ENCODE measurements around the gene TMEM258.

The TMEM258 gene

DNA sequence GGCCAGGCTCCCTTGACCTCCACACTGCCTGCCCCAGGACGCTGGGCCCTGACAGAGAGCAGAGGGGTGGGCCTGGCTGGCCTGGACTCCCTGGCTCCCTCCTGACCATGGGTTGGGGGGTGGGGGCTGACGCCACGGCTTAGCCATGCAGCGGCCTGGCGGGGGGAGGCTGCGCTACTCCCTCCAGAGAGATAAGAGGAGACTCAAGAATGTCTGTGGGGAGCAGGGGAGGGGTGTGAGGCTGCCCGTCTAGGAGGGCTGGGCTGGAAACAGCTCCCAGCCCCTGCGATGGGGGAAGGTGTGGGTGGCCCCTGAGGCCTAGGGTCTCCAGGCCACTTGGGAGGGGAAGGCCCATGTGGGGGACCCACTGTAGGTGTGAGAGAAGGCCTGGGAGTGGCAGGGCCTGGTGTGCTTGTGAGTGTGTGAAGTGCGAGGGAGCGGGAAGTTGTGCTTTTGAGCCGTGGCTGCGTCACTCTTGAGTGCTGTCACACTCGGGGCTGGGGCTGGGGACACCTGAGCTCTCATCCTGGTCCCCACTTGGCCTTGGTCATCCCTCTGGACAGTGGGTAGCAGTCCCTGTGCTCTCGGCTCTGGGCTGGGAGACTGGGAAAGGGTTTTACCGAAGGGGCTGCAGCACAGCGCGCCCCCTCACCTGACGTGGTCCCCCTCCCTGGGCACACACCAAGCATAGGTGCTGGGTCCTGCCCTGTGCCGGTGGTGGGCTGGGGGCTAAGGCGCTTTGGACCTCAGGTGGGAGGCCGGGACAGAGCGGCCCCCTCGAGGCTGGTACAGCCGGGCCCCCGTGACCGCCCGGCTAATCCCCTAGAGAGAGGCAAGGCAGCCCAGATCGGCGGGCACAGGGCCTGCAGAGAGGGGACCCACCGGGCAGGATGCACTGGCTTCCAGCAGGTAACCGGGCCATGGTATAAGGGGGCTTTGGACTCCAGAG, 37.6 kb downstream of the TMEM258 start:
- DNase-seq, result no peak

DNA sequence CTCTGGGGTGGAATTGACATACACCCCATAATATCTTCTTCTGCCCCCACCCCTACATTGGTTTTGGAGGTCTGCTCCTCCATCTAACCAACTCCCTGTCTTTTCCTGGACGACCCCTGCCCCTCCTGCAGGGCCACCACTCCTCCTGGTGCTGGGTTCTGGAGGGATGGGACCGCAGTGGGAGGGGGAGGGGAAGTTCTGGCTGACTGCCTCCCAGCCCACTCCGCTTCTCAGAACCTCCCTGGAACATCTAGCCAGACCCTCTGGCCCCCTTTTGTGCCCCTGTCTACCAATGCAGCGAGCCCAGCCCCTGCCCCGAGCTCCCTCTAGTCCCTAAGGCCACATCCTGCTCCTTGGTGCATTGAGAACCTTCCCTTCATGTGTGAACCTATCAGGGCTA, 38.7 kb downstream of the TMEM258 start:
- DNase-seq, result no peak

DNA sequence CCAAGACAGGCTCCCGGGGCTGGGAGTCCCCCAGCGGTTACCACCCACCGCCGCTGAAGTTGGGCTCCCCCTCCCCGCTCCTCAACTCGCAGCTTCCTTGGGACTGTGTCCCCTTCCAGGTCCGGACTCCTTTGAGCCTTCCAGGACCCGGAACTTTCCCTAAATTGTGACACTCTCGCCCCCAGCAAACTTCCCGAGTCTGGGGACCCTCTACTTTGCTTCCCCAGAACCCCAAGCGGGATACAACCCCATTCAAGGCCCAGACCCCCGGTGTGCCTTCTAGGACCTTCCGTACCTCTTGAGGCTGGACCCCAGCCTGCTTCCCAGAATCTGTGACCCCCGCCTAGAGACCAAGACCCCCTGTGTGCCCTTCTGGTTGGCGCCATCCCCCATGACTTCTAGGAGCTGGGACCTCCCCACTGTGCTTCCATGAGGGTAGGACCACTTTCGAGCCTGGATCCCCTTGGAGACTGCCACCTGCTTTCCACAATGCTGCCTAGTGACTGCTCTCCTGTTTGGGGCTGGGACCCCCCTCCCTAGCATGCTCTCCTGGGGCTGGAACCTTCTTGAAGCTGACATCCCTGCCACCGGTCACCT, 39.4 kb downstream of the TMEM258 start:
- DNase-seq, result no peak

DNA sequence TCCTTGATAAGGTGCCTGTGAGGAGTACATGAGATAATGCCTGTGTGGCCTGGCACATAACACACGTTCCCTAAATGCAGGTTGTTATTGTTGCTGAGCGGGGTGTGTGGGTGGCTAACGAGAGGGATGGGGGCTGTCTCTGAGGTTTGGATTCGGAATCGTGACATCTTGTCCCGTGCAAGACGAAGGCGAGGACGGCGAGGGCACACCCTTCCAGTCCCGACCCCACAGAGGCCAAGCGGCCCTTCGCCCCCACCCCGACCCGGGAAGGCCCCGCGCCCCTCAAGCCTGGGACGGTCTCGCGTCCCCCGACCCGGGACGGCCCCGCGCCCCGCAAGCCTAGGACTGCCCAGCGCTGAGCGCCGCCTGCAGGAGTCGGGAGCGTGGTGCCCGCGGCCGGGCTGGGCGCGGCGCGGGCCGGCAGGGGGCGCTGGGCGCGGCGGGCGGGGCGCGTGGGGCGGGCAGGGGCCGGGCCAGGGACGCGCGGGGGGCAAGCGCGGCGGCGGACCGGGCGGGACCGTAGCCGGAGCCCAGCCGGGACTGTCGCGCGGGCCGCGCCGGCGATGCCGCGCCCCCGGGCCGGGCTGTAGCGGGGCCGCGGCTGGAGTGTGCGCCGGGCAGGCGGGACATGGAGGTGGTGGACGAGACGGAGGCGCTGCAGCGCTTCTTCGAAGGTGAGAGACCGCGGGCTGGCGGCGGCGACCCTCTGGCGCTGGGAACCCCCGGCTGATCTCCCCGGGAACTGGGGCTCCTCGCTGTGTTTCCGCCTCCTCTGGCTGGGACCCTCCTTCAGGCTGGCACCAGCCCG, 40.1 kb downstream of the TMEM258 start, which contains the start of gene MYRF:
Gene MYRF, plus strand, starts transcription at position 520 of the 808 bp plus-strand sequence. Its CDS starts 109 bp downstream, at position 629.
- no peak for DNase-seq

DNA sequence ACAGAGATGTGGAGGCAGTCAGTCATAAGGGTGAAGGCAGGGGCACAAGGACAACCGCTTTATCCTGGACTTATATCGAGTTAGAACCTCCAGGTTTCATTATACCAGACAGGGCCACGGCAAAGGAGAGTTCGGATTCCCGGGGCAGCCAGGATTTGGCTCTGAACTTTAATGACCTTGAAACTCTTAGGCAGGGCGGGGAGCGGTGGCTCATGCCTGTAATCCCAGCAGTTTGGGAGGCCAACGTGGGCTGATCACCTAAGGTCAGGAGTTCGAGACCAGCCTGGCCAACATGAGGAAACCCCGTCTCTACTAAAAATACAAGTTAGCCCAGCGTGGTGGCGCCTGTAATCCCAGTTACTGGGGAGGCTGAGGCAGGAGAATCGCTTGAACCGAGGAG, 41.0 kb downstream of the TMEM258 start:
- no peak for DNase-seq

DNA sequence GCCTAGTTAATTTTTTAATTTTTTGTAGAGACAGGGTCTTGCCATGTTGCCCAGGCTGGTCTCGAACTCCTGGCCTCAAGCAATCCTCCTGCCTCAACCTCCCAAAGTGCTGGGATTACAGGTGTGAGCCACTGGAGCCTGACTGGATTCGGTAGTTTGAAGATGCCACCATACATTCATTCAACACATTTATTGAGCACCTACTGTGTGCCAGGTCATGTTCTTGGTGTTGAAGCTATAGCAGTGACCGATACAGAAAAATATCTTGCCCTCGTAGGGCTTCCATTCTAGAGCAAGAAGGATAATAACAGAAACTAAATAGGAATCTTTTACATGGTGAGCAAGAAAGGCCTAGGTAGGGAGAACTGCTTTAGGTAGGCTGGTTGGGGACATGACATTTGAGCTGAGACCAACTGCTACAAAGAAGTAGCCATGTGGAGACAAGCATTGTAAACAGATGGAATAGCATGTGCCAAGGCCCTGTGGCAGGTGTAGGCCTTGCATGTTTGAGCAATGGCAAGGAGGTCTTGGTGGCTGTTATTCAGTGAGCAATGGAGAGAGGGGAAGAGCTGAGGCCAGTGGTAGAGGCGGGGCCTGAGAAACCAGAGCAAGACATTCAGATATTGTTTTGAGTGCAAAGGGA, 41.6 kb downstream of the TMEM258 start:
- DNase-seq, result no peak

DNA sequence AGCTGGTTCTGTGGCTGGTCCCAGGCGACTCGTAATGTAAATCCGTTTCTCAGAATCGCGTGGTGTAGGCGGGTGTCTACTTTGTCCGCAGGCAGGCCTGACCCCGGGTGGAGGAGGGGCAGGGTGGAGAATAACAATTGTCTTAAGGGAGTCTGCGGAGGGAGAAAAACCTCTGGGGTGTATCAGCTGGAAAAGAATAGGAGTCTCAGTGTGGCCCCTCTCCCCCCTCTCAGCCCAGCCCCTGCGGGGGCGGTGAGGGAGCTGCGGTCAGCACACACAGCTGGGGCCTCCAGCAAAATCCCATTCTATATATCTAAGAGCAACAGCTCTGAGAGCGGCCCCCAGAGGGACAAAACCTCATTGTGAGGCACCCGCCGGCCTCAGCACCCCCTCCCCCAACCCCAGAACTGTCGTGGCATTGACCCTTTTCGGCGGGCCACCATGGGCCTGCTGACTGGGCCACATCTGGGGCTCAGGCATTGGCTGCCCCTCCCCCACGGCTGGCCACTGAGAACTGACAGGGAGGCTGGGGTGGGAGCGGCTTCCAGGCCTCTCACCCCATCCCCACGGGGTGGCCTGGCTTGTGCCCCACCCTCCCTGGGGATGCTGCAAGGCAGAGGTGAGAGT, 42.7 kb downstream of the TMEM258 start:
- peak; percentile 70 for DNase-seq

DNA sequence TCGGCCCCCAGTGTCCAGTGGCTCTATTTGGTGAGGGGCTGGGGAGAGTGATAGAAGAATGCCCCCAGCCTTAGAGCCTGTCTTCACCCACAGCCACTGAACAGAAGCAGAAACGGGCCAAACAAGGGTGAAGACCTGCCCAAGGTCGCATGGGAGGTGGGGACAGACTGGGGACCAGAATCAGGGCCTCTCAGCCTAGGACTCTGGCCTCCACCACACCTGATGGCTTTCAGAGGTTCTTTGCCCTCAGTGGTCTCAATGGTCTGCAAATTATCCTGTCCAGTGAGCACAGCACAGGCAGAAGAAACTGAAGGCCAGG, 44.5 kb downstream of the TMEM258 start:
- no peak for DNase-seq

DNA sequence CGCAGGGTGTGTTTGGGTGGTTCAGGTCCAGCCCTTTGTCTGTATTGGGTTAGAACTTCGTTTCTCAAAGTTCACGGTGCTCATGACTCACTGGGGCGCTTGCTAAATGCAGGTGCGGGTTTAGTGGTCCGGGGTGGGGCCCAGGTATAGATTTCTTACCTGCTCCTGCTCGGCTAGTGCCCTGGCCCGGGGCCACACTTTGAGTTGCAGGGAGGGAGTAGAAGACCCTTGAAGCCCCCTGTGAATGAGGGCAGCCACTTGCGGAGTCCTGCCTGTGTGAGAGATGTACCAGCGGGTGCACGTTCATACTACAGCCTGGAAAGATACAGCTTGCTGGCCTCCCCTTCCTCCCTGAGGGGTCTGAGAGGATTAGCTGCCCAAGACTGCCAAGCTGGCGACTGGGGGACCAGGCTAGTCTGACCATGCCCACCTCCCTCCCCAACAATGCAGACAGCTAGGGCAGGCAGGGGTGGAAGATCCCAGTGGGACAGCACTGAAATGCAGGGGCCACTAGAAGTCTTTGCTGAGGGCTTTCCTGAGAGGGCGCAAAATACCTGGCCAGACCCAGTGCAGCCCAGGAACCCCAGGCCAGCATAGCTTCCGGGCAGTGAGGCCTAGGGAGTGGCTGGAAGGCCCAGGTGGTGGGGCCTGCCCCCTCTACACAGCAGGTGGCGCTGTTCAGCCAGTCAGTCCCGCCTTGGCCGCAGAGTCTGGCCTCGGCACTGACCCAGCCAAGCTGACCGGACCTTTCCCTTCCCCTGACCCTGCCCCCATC, 45.0 kb downstream of the TMEM258 start:
- peak; percentile 86 for DNase-seq

DNA sequence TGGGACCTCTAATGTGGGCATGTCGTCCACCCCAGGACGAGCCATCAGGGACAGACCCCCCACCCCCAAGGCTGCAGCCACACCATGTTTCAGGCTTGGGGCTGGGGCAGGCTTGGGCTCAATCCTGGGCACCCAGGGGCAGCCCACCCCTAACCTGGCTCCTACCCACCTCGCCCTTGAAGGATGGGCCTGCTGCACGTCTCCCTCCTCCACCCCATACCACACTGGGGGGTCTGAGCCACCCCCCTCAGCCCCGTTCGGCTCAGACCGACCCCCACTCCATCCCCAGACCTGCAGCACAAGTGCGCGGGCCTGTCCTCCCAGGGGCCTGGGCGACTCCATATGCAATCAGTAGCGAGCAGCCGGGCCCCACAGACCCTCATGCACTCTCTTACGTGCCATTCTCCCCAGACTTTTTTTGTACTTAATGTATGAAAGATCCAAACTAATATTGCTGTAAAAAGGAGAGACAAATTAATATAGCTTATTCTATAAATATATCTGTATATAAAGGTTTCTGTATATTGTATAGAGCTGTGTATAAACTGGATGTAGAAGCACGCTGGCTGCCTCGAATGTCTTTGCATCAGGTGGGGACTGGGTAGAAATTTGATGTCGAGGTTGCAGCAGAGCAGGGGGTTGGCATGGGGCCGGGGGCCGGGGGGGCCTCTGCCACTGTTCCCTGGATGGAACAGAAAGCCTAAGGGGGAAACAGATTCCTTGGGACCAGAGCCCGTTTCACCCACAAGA, 45.8 kb downstream of the TMEM258 start:
- no peak for DNase-seq

DNA sequence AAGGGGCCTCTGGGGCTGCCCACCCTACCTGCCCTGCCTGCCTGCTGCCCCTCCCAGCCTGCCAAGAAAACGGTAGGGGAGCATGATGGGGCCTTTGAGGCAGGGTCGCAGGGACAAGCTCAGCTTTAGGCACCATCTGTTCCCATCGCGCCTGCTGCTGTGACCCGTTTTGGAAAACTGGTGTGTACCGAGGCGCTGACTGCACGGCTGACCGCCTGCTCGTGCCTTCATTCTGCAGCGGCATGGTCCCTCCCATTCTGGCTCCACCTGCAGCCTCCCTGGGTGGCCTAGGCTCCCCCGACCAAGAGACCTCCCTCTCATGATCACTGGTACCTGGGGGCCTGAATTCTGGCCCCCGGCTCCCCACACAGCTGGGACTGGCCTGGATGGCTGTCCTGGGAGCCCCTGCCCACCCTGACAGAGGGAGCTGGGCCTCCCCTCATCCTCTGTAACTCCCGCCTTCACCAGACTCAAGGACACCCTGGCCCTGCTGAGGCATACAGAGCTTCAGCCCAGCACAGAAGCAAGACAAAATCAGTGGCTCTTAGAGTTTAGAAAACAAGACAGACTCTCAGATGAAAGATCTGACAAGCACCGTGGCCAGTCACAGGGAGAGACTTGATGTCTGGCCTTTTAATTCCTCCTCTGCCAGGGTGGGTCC, 46.5 kb downstream of the TMEM258 start:
- peak; percentile 72 for DNase-seq

DNA sequence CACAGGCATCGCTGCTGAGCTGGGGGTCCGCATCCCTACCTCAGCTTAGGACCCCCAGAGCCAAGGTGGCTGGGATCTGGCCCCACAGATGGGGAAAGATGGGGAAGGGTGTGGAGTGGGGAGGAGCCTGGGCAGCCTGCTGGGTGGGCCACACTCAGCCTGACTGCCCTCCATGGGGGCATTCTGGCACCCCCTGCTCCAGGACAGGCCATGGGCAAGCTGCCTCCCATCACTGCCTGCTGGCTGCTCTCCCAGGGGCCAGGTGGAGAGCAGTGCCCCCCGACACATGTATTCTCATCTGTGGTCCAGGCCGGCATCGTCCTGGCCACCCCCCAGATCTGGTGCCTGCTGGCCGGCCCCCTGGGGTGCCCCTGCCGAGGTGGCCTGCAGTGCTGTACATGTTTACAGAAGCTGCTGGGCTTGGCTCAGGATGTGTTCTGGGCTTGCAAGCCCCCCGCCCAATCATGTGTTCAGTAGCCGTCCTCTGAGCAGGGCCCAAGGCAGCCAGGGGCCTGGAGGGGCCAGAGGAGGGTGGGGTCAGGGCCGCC, 47.7 kb downstream of the TMEM258 start:
- DNase-seq, result no peak

DNA sequence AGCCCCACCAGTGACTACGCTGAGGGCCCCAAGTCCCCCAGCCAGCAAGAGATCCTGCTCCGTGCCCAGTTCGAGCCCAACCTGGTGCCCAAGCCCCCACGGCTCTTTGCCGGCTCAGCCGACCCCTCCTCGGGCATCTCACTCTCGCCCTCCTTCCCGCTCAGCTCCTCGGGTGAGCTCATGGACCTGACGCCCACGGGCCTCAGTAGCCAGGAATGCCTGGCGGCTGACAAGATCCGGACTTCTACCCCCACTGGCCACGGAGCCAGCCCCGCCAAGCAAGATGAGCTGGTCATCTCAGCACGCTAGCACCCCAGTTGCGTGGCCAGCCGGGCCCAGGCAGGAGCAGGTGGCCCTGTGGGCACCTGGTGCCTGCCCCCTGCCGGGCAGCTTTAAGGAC, 48.2 kb downstream of the TMEM258 start:
- no peak for DNase-seq

DNA sequence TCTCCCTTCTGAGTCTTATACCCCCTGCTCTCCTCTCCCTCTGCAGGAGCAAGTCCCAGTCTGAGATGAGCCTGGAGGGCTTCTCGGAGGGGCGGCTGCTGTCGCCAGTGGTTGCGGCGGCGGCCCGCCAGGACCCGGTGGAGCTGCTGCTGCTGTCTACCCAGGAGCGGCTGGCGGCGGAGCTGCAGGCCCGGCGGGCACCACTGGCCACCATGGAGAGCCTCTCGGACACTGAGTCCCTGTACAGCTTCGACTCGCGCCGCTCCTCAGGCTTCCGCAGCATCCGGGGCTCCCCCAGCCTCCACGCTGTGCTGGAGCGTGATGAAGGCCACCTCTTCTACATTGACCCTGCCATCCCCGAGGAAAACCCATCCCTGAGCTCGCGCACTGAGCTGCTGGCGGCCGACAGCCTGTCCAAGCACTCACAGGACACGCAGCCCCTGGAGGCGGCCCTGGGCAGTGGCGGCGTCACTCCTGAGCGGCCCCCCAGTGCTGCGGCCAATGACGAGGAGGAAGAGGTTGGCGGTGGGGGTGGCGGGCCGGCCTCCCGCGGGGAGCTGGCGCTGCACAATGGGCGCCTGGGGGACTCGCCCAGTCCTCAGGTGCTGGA, 48.8 kb downstream of the TMEM258 start:
- DNase-seq, result no peak

DNA sequence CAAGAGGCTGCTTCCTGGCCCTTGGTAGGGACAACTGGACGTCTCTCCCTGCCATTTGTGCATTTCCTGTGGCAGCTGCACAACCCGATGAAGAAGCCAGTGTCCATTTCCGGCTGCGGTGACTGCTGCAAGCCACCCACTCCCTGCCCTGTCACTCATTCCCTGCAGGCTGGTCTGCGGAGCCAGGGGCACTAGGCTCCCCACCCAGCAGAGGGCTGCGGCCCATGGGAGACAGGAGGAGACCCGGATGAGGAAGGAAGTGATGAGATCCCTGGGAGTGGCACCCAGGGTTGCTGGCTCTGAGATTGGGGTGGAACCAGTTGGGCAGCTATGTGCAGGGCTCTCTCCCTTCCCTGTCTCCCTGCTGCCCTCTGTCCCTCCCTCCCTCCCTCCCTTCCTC, 50.0 kb downstream of the TMEM258 start:
- DNase-seq, result no peak

DNA sequence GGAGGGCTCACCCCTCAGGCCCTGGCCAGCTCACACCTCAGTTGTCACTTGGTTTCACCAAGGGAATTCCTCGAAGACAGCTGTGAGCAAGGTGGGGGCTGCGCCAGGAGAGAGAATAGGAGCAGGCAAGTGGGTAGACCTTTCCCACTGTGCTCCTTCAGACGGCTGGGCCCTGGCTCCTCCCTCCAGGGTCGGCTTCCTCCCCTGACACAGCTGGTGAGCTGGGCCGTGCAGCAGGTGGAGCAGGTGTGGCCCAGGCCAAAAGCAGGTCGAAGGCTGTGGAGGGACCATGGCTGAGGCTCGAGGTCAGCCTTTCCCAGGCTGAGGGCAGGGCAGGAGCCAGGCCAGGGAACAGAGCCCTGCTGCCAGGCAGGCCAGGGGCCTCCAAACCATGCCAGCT, 52.4 kb downstream of the TMEM258 start:
- DNase-seq, result no peak

DNA sequence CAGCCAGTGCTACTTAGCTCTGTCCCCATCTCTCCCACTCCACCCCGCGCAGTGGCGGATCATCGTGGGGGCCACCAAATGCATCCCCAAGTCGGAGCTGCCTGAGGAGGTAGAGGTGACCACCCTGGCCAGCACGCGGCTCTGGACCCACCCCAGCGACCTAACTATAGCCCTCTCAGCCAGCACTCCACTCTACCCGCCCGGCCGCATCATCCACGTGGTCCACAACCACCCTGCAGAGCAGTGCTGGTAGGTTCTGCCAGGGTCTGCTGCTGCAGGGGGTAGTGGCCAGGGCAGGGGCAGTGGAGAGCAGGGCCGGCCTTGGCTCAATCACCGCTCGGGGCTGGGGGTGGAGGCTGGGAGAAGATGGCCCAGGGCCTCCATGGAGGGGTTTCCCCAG, 53.0 kb downstream of the TMEM258 start:
- DNase-seq, result no peak

Data from retina (tissue), 1 donor.